C4-2B (cell line): ENCODE measurements around the gene EPHA1.

Experiments used
- ZFX ChIP-seq: fragments of 450-650 bp; IDR thresholded peaks from 2 replicates; pipeline ENCODE4 v1.6.1; 2017
- TF ChIP-seq, protein P1 (sequence below): fragments of 450-650 bp; conservative IDR thresholded peaks from 2 replicates; pipeline ENCODE4 v1.5.1; 2017; ENCODE audit warnings: mild to moderate bottlenecking

DNA sequence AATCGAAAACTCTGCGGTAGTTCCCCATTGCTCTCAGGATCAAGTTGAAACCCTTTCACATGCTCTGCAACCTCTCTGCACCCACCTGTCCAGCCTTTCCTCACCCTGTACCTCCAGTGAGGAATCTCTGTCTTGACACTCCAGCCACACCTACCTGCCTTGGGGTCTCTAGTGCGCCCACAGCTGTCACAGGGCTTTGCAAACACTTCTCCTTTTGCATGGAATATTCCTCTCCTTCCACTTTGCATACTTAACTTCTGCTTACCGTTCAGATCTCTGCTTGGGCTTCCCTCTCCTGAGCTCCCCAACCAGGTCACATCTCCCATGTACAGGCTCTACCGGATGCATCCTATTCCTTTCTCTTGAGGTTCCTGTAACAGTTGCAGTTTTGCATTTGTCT lies 34.1 kb downstream of the EPHA1 start:
- TF ChIP-seq, protein P1, sequence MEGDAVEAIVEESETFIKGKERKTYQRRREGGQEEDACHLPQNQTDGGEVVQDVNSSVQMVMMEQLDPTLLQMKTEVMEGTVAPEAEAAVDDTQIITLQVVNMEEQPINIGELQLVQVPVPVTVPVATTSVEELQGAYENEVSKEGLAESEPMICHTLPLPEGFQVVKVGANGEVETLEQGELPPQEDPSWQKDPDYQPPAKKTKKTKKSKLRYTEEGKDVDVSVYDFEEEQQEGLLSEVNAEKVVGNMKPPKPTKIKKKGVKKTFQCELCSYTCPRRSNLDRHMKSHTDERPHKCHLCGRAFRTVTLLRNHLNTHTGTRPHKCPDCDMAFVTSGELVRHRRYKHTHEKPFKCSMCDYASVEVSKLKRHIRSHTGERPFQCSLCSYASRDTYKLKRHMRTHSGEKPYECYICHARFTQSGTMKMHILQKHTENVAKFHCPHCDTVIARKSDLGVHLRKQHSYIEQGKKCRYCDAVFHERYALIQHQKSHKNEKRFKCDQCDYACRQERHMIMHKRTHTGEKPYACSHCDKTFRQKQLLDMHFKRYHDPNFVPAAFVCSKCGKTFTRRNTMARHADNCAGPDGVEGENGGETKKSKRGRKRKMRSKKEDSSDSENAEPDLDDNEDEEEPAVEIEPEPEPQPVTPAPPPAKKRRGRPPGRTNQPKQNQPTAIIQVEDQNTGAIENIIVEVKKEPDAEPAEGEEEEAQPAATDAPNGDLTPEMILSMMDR, result no peak
- TF ChIP-seq ZFX, result no peak
